HepG2 (cell line): ENCODE measurements around the gene RPL3. TPM values are rescaled to one million over a fixed set of nuclear protein-coding genes. Genes with fewer than 3 reads are reported as not detected.
A peak's percentile ranks its signal among the peaks of the same experiment; 100 is the strongest.

Experiments used
- ATAC-seq: fragments of 200-7000 bp; cut with Tn5 transposase; 3 replicates; pipeline ENCODE4 v1.9.1; 2020; ENCODE audit warnings: mild to moderate bottlenecking, moderate library complexity
- BruUV-seq: library from RNA; stranded (reverse); fragments of 400-500 nt; replicated peaks from 2 replicates; lab custom pipeline; 2021; lab: Mats Ljungman, UMichigan
- CTCF ChIA-PET: fragments of 300-600 bp; formaldehyde crosslinking; extraction: SDS; loops from one replicate; lab custom pipeline; 2021; ENCODE audit warnings: low total read pairs, inconsistent platforms, low intra/inter-chr PET ratio; lab: Yijun Ruan, JAX
- POLR2A ChIA-PET: fragments of 350-600 bp; sonication (Branson Sonifier 250); formaldehyde crosslinking; loops from one replicate; lab custom pipeline; 2020; ENCODE audit warnings: antibody characterized with exemption, inconsistent platforms; lab: Yijun Ruan, JAX
- DNase-seq: peaks from one replicate; pipeline ENCODE4 v3.0.0-alpha.2; 2015; ENCODE audit warnings: low spot score
- FAIRE-seq: peaks from 3 replicates; lab custom pipeline; 2011; peaks lifted over from hg19 to GRCh38; lab: Jason Lieb, UNC
- H2AFZ ChIP-seq: one replicate; pipeline ENCODE4 v1.6.1; 2011; ENCODE audit warnings: low read length, inconsistent platforms
- H3K27ac ChIP-seq: fragments of 300-600 bp; 3 replicates; pipeline ENCODE4 v1.8.0; 2011; ENCODE audit warnings: mixed run types, mild to moderate bottlenecking, mixed read lengths, low read length, inconsistent platforms; ENCODE audit not compliant: insufficient read depth; ENCODE audit errors: extremely low read length
- H3K27me3 ChIP-seq, 2 experiments: fragments of 200-600 bp in 1 of 2; 2 replicates in 1 of 2; 3 replicates in 1 of 2; pipeline versions ENCODE4 v1.6.0 to v1.8.0; 2011; ENCODE audit warnings: low read length in 2 of 2, mild to moderate bottlenecking in 2 of 2, moderate library complexity in 2 of 2, inconsistent platforms in 1 of 2; ENCODE audit not compliant: insufficient read depth in 2 of 2, control insufficient read depth in 1 of 2
- H3K36me3 ChIP-seq, 2 experiments: fragments of 200-600 bp in 1 of 2; replicated peaks in 1 of 2; 2 replicates in 1 of 2; 3 replicates in 1 of 2; pipeline versions ENCODE4 v1.5.1 to v1.8.0; 2011; ENCODE audit warnings: low read length in 2 of 2, inconsistent platforms in 1 of 2; ENCODE audit not compliant: insufficient read depth in 2 of 2, control insufficient read depth in 1 of 2
- H3K4me1 ChIP-seq: 2 replicates; pipeline ENCODE4 v1.5.1; 2012; ENCODE audit warnings: low read length, inconsistent platforms; ENCODE audit not compliant: insufficient read depth
- H3K4me2 ChIP-seq: 2 replicates; pipeline ENCODE4 v1.6.0; 2011; ENCODE audit warnings: low read depth, low read length, inconsistent platforms
- H3K4me3 ChIP-seq, 3 experiments: fragments of 200-600 bp in 1 of 3; sonication (generic), shearing (Covaris generic) in 1 of 3; replicated peaks in 1 of 3; 2 replicates each; pipeline ENCODE4 v1.5.1; 2011 to 2016; ENCODE audit warnings: low read length in 3 of 3, inconsistent platforms in 2 of 3, low read depth in 2 of 3, mild to moderate bottlenecking in 2 of 3, control low read depth in 1 of 3, mixed read lengths in 1 of 3; ENCODE audit not compliant: insufficient read depth in 1 of 3
- H3K79me2 ChIP-seq: one replicate; pipeline ENCODE4 v1.6.1; 2011; ENCODE audit warnings: low read length, inconsistent platforms; ENCODE audit not compliant: insufficient read depth
- H3K9ac ChIP-seq: 2 replicates; pipeline ENCODE4 v1.6.0; 2011; ENCODE audit warnings: mild to moderate bottlenecking, low read depth, low read length, inconsistent platforms; ENCODE audit not compliant: insufficient read depth
- H3K9me3 ChIP-seq: 2 replicates; pipeline ENCODE4 v1.5.1; 2012; ENCODE audit warnings: mild to moderate bottlenecking, low read length
- H4K20me1 ChIP-seq: 2 replicates; pipeline ENCODE4 v1.6.0; 2011; ENCODE audit warnings: inconsistent platforms, mild to moderate bottlenecking, low read length, moderate library complexity; ENCODE audit not compliant: insufficient read depth
- ATF7 ChIP-seq, 2 experiments: fragments of 450-650 bp in 1 of 2; sonication (generic) in 1 of 2; formaldehyde crosslinking in 1 of 2; IDR thresholded peaks; 2 replicates each; pipeline versions ENCODE4 v1.4.0 to v1.6.1; 2016 to 2020; ENCODE audit warnings: antibody characterized with exemption in 1 of 2, mild to moderate bottlenecking in 1 of 2, missing genetic modification reagents in 1 of 2
- CENPBD1 ChIP-seq: sonication (generic); formaldehyde crosslinking; IDR thresholded peaks from 2 replicates; pipeline ENCODE4 v1.8.0; 2022; ENCODE audit warnings: missing genetic modification reagents, low read depth, mild to moderate bottlenecking, borderline replicate concordance
- ESRRA ChIP-seq: sonication (generic); formaldehyde crosslinking; IDR thresholded peaks from 2 replicates; pipeline ENCODE4 v1.5.1; 2020; ENCODE audit warnings: mild to moderate bottlenecking, low read depth, missing genetic modification reagents
- GATA4 ChIP-seq: sonication (generic); IDR thresholded peaks from 2 replicates; pipeline ENCODE4 v1.6.1; 2016; ENCODE audit warnings: antibody characterized with exemption, low read depth, borderline replicate concordance
- MAFF ChIP-seq: IDR thresholded peaks from 2 replicates; pipeline ENCODE4 v1.6.1; 2011; ENCODE audit warnings: low read depth, low read length, improper control_type of control experiment
- PRMT3 ChIP-seq: sonication (generic); formaldehyde crosslinking; IDR thresholded peaks from 2 replicates; pipeline ENCODE4 v1.8.1; 2022; ENCODE audit warnings: low read depth, mild to moderate bottlenecking, moderate library complexity, missing genetic modification reagents, borderline replicate concordance
- SAP130 ChIP-seq: IDR thresholded peaks from 2 replicates; pipeline ENCODE4 v1.6.1; 2016; ENCODE audit warnings: low read depth
- SETDB1 ChIP-seq: sonication (generic); formaldehyde crosslinking; IDR thresholded peaks from 2 replicates; pipeline ENCODE4 v1.5.1; 2020; ENCODE audit warnings: missing genetic modification reagents, mild to moderate bottlenecking, borderline replicate concordance
- ZNF274 ChIP-seq: sonication (generic); formaldehyde crosslinking; IDR thresholded peaks from 2 replicates; pipeline ENCODE4 v1.5.1; 2020; ENCODE audit warnings: mild to moderate bottlenecking, missing genetic modification reagents
- ZNF276 ChIP-seq: sonication (generic); formaldehyde crosslinking; IDR thresholded peaks from 2 replicates; pipeline ENCODE4 v1.4.0; 2020; ENCODE audit warnings: mild to moderate bottlenecking, low read depth, missing genetic modification reagents
- ZNF704 ChIP-seq: sonication (generic); formaldehyde crosslinking; IDR thresholded peaks from 2 replicates; pipeline ENCODE4 v1.8.1; 2023; ENCODE audit warnings: mild to moderate bottlenecking, inconsistent platforms, moderate library complexity, missing genetic modification reagents, borderline replicate concordance
- ZSCAN30 ChIP-seq: sonication (generic); formaldehyde crosslinking; IDR thresholded peaks from 2 replicates; pipeline ENCODE4 v1.5.0; 2020; ENCODE audit warnings: mild to moderate bottlenecking, missing genetic modification reagents
- WGBS: methylation state at CpG from one replicate; pipeline ENCODE4 v1.1.6; 2017; ENCODE audit warnings: low lambda C conversion rate; 5-methylcytosine and 5-hydroxymethylcytosine counted together
- in situ Hi-C: cut with HindIII; loops from 2 replicates; pipeline ENCODE4 v1.10.0; 2017; ENCODE audit warnings: low pct_unique_long_range_greater_than_20kb; ENCODE audit not compliant: extremely low pct_ligation_motif_present
- intact Hi-C: fragments of 100-400 bp; cut with micrococcal nuclease; formaldehyde crosslinking; loops from one replicate; pipeline ENCODE4 v1.10.0; 2022; ENCODE audit not compliant: unreplicated experiment
- polyA plus RNA-seq, 8 experiments: library from polyadenylated mRNA; depleted of rRNA in 3 of 8; stranded (reverse) in 7 of 8; unstranded in 1 of 8; fragments of >200 nt; fragmentation: Illumina TruSeq in 4 of 8; extraction: Trizol in 4 of 8; gene quantifications; 2 replicates each; pipeline versions ENCODE4 v1.2.1 to v1.2.3, GENCODE V29; 2011 to 2016; ENCODE audit warnings: low read depth in 4 of 8, missing spikeins in 1 of 8, mixed read lengths in 1 of 8; ENCODE audit not compliant: insufficient read depth in 1 of 8
- total RNA-seq, 5 experiments: library from RNA; depleted of rRNA; stranded (reverse); fragments of >200 nt; fragmentation: Illumina TruSeq; extraction: Trizol; gene quantifications; 2 replicates each; pipeline ENCODE4 v1.2.3, GENCODE V29; 2016; ENCODE audit warnings: low read depth in 1 of 5

The RPL3 gene
- total and polyA plus RNA-seq, 2 of the 13 experiments (the other 11 are each of a cell fraction or from before 2014, with no cell fraction given) = 1,051 to 3,279 TPM

- no peaks in the 10 kb centered on the region for H3K9me3 ChIP-seq
- POLR2A ChIA-PET = interaction anchor here (0.8 to 5.2 kb wide), 37 partner anchors 9 to 859 kb away, joined by 3 to 93 read pairs (median 11); partner anchors contain the start of genes ATF4, CBX7, GTPBP1 and MIEF1
- TSS peak; percentile 74 for BruUV-seq
- H3K4me2 ChIP-seq = peak overlapping the region; percentile 94
- TF ChIP-seq MAFF (0 out of 2 replicates have a peak, but pooled peaks have one; percentile 5), ESRRA (CRISPR knock-in tag) (no peak), ZNF276 (CRISPR knock-in tag) (no peak), PRMT3 (CRISPR knock-in tag) (0 out of 2 replicates have a peak, but pooled peaks have one; percentile 11), ZSCAN30 (CRISPR knock-in tag) (peak; percentile 11; the same call in 1 of the 2 replicates), ZNF274 (CRISPR knock-in tag) (no peak), SETDB1 (CRISPR knock-in tag) (no peak), CENPBD1 (CRISPR knock-in tag) (no peak), SAP130 (0 out of 2 replicates have a peak, but pooled peaks have one; percentile 7), ZNF704 (CRISPR knock-in tag) (no peak), ATF7 (IDR thresholded peaks at IDR 0.05) (no peak), ATF7 (CRISPR knock-in tag; IDR thresholded peaks at IDR 0.05) (no peak), GATA4 (no peak)
- peaks cover 56% of the 10 kb centered on the region for H3K4me1 ChIP-seq
- H4K20me1 ChIP-seq = peaks cover 55% of the 10 kb centered on the region
- H3K9ac ChIP-seq = peak overlapping the region; percentile 98
- intact Hi-C loops = loop anchor here (5.0 kb wide), 1 partner anchor 76 kb away; the partner anchor contains the start of gene PDGFB
- peaks cover 46% of the 10 kb centered on the region for H3K79me2 ChIP-seq
- peaks cover 34 to 50% of the 10 kb centered on the region in 2 experiments for H3K36me3 ChIP-seq
- H2AFZ ChIP-seq = no peak overlapping the region
- ATAC-seq = peak; percentile 2; the same call in 1 of the 3 replicates
- H3K27me3 ChIP-seq = no peaks in the 10 kb centered on the region; a peak in 1 of 5 replicates
- WGBS = 2% methylated on average over 19 of the region's 26 CpGs
- no peak for DNase-seq
- peak overlapping the region; percentile 76 to 94 (median 87) for H3K4me3 ChIP-seq
- CTCF ChIA-PET = no interaction called here
- peak overlapping the region; percentile 97 for H3K27ac ChIP-seq
- in situ Hi-C loops = no loop called here
- no peak for FAIRE-seq
Observed at GRCh38 chr22:39318507-39319283, 728 bp downstream of the RPL3 start.
